CD14-positive monocyte (primary cell): Measurements from ENCODE around the gene RCAN2. TPM values are rescaled to one million over a fixed set of nuclear protein-coding genes. Genes with fewer than 3 reads are reported as not detected.
A peak's percentile ranks its signal among the peaks of the same experiment; 100 is the strongest.

Experiments
- DNase-seq, 3 donors: peaks; one replicate each; pipeline ENCODE4 v3.0.0-alpha.2; 2011 to 2022
- H2AFZ ChIP-seq: 2 replicates; pipeline ENCODE4 v1.6.0; 2012; ENCODE audit warnings: mild to moderate bottlenecking, low read depth, low read length, inconsistent platforms; ENCODE audit not compliant: insufficient read depth, poor library complexity, severe bottlenecking
- H3K27ac ChIP-seq, 2 donors: 1 replicate in 1 of 2; 2 replicates in 1 of 2; pipeline ENCODE4 v1.5.1; 2012 to 2013; ENCODE audit warnings: low read length in 2 of 2, control low read depth in 1 of 2, inconsistent platforms in 1 of 2, low read depth in 1 of 2, mild to moderate bottlenecking in 1 of 2
- H3K27me3 ChIP-seq, 2 donors: one replicate each; pipeline versions ENCODE4 v1.6.0 to v1.6.1; 2011 to 2013; ENCODE audit warnings: low read length in 2 of 2; ENCODE audit not compliant: control insufficient read depth in 2 of 2, insufficient read depth in 2 of 2
- H3K36me3 ChIP-seq, 2 donors: replicated peaks in 1 of 2; 1 replicate in 1 of 2; 2 replicates in 1 of 2; pipeline versions ENCODE4 v1.5.1 to v1.6.1; 2012 to 2013; ENCODE audit warnings: low read length in 2 of 2, control low read depth in 1 of 2, inconsistent platforms in 1 of 2, mild to moderate bottlenecking in 1 of 2; ENCODE audit not compliant: insufficient read depth in 2 of 2, control insufficient read depth in 1 of 2
- H3K4me1 ChIP-seq, 2 donors: 1 replicate in 1 of 2; 2 replicates in 1 of 2; pipeline versions ENCODE4 v1.5.1 to v1.6.1; 2012 to 2013; ENCODE audit warnings: low read length in 2 of 2, control low read depth in 1 of 2, inconsistent platforms in 1 of 2, mild to moderate bottlenecking in 1 of 2, moderate library complexity in 1 of 2; ENCODE audit not compliant: insufficient read depth in 2 of 2, control insufficient read depth in 1 of 2
- H3K4me2 ChIP-seq: replicated peaks from 2 replicates; pipeline ENCODE3; 2012; ENCODE audit warnings: low read length, moderate library complexity, mild to moderate bottlenecking; ENCODE audit not compliant: poor library complexity, severe bottlenecking; ENCODE audit errors: extremely low read depth
- H3K4me3 ChIP-seq, 3 experiments: fragments of 200-600 bp in 1 of 3; sonication (generic) in 1 of 3; replicated peaks in 1 of 3; 1 replicate in 2 of 3; 2 replicates in 1 of 3; pipeline ENCODE4 v1.5.1; 2011 to 2013; ENCODE audit warnings: low read length in 3 of 3, mild to moderate bottlenecking in 3 of 3, control low read depth in 2 of 3, low read depth in 2 of 3, inconsistent platforms in 1 of 3, moderate library complexity in 1 of 3
- H3K79me2 ChIP-seq: 2 replicates; pipeline ENCODE4 v1.6.0; 2012; ENCODE audit warnings: mild to moderate bottlenecking, control low read depth, inconsistent platforms, low read length, moderate library complexity; ENCODE audit not compliant: insufficient read depth
- H3K9ac ChIP-seq: 2 replicates; pipeline ENCODE4 v1.6.0; 2017; ENCODE audit warnings: low read length, mild to moderate bottlenecking; ENCODE audit not compliant: insufficient read depth, poor library complexity, severe bottlenecking
- H3K9me3 ChIP-seq, 2 donors: replicated peaks in 1 of 2; 1 replicate in 1 of 2; 2 replicates in 1 of 2; pipeline versions ENCODE4 v1.5.1 to v1.6.1; 2012 to 2013; ENCODE audit warnings: low read length in 2 of 2, control low read depth in 1 of 2; ENCODE audit not compliant: control insufficient read depth in 1 of 2, insufficient read depth in 1 of 2
- H4K20me1 ChIP-seq: 2 replicates; pipeline ENCODE4 v1.6.0; 2012; ENCODE audit warnings: mild to moderate bottlenecking, low read length, control low read depth, moderate library complexity; ENCODE audit not compliant: insufficient read depth
- H3K27ac Mint-ChIP-seq, 7 donors: one replicate each; pipeline ENCODE4 v1.8.0; 2020; ENCODE audit warnings: mild to moderate bottlenecking in 7 of 7, mixed read lengths in 7 of 7, moderate library complexity in 6 of 7, inconsistent platforms in 2 of 7
- H3K27me3 Mint-ChIP-seq, 3 donors: one replicate each; pipeline ENCODE4 v1.8.0; 2021 to 2022; ENCODE audit warnings: low read depth in 3 of 3, mild to moderate bottlenecking in 3 of 3, mixed read lengths in 3 of 3, moderate library complexity in 3 of 3, inconsistent platforms in 1 of 3
- H3K36me3 Mint-ChIP-seq, 2 donors: one replicate each; pipeline ENCODE4 v1.8.0; 2020; ENCODE audit warnings: mixed read lengths in 2 of 2, inconsistent platforms in 1 of 2, mild to moderate bottlenecking in 1 of 2
- H3K4me1 Mint-ChIP-seq: one replicate; pipeline ENCODE4 v1.8.0; 2020; ENCODE audit warnings: mild to moderate bottlenecking, mixed read lengths
- H3K4me3 Mint-ChIP-seq, 2 donors: one replicate each; pipeline ENCODE4 v1.8.0; 2020; ENCODE audit warnings: mild to moderate bottlenecking in 2 of 2, mixed read lengths in 2 of 2, moderate library complexity in 1 of 2
- H3K9me3 Mint-ChIP-seq, 7 donors: one replicate each; pipeline ENCODE4 v1.8.0; 2020 to 2022; ENCODE audit warnings: mixed read lengths in 7 of 7, mild to moderate bottlenecking in 6 of 7, moderate library complexity in 6 of 7, inconsistent platforms in 2 of 7
- CTCF ChIP-seq: fragments of 200-600 bp; IDR thresholded peaks from one replicate; pipeline ENCODE4 v1.8.0; 2022; ENCODE audit warnings: antibody characterized with exemption, mild to moderate bottlenecking
- WGBS: methylation state at CpG from one replicate; pipeline ENCODE4 v1.1.5; 2013; ENCODE audit warnings: missing lambda C conversion rate; ENCODE audit not compliant: insufficient coverage; 5-methylcytosine and 5-hydroxymethylcytosine counted together
- intact Hi-C, 2 donors: fragments of 100-400 bp; cut with micrococcal nuclease; formaldehyde crosslinking; loops; one replicate each; pipeline versions ENCODE4 v1.15.0 to v1.15.1; 2023
- polyA plus RNA-seq, 3 donors: library from polyadenylated mRNA; depleted of rRNA in 1 of 3; unstranded in 2 of 3; stranded (reverse) in 1 of 3; fragments of 300-500 nt in 2 of 3; fragments of >200 nt in 1 of 3; fragmentation: Illumina TruSeq in 2 of 3; gene quantifications; 1 replicate in 2 of 3; 2 replicates in 1 of 3; pipeline ENCODE4 v1.2.3, GENCODE V29; 2012 to 2021

RCAN2 gene
- polyA plus RNA-seq, 3 donors, result not detected

- Histone ChIP-seq H2AFZ (no peak overlapping the region), H3K27me3 (no peaks in the 10 kb centered on the region), H3K79me2 (no peaks in the 10 kb centered on the region), H3K27ac (no peak overlapping the region), H3K4me1 (no peaks in the 10 kb centered on the region), H3K9me3 (no peaks in the 10 kb centered on the region), H3K36me3 (no peaks in the 10 kb centered on the region), H3K4me3 (no peak overlapping the region), H3K9ac (no peak overlapping the region), H3K4me2 (no peak overlapping the region), H4K20me1 (no peaks in the 10 kb centered on the region)
- TF ChIP-seq CTCF, result peak; percentile 92
- Mint-ChIP-seq H3K36me3 (no peaks in the 10 kb centered on the region), H3K9me3 (no peaks in the 10 kb centered on the region), H3K4me3 (no peak overlapping the region), H3K27me3 (peaks cover 0 to 1% (median 0%) of the 10 kb centered on the region in 3 donors), H3K27ac (no peak overlapping the region), H3K4me1 (no peaks in the 10 kb centered on the region)
- intact Hi-C loops, result loop anchor here in 1 of 2 donors (5.0 to 10.0 kb wide), 2 partner anchors 478 to 584 kb away; no protein-coding TSS in a partner anchor
- WGBS, result no CpG with 5 or more reads among the region's 5 CpGs
- peak; percentile 16 to 51 (median 42) for DNase-seq
These were observed 80.8 kb downstream of the RCAN2 start for GRCh38 chr6:46410334-46410953.

GRCh38 chr6:46407776-46408530 lies 83.3 kb downstream of the RCAN2 start:
- WGBS, result 94% methylated on average over 11 of the region's 13 CpGs
- Histone ChIP-seq H3K27ac (no peak overlapping the region), H3K27me3 (no peaks in the 10 kb centered on the region), H3K9ac (no peak overlapping the region), H3K4me3 (no peak overlapping the region), H3K36me3 (no peaks in the 10 kb centered on the region), H4K20me1 (no peaks in the 10 kb centered on the region), H2AFZ (no peak overlapping the region), H3K4me1 (no peaks in the 10 kb centered on the region), H3K4me2 (no peak overlapping the region), H3K9me3 (no peaks in the 10 kb centered on the region), H3K79me2 (no peaks in the 10 kb centered on the region)
- H3K36me3 Mint-ChIP-seq, result no peaks in the 10 kb centered on the region
- intact Hi-C loops, result loop anchor here (2.0 to 5.0 kb wide), 2 partner anchors 316 to 321 kb away; no protein-coding TSS in a partner anchor
- TF ChIP-seq CTCF, result no peak
- no peaks in the 10 kb centered on the region for H3K4me1 Mint-ChIP-seq
- H3K9me3 Mint-ChIP-seq, result peaks cover 0 to 3% (median 0%) of the 10 kb centered on the region in 7 donors
- H3K27me3 Mint-ChIP-seq, result peaks cover 0 to 1% (median 0%) of the 10 kb centered on the region in 3 donors
- DNase-seq, result no peak
- H3K4me3 Mint-ChIP-seq, result no peak overlapping the region
- no peak overlapping the region for H3K27ac Mint-ChIP-seq
